Stimulated activated CD4-positive, alpha-beta T cell treated with anti-CD3 and anti-CD28 coated beads, TNF-alpha, amount 100 ng/mL, for 1 hour (primary cell): ENCODE measurements around the gene PTPN13.
"Not testable (repeated sequence)": the region's sequence is repeated elsewhere in the genome, so short reads cannot be mapped to it uniquely, and the experiment has no call there.

Experiments used
- DNase-seq, 3 donors: peaks; one replicate each; pipeline ENCODE4 v3.0.0-alpha.2; 2020; ENCODE audit warnings: low read depth in 3 of 3, low spot score in 1 of 3

PTPN13 gene

GRCh38 chr4:86688026-86688425 is 93.9 kb downstream of the PTPN13 start:
- no peak for DNase-seq

DNA sequence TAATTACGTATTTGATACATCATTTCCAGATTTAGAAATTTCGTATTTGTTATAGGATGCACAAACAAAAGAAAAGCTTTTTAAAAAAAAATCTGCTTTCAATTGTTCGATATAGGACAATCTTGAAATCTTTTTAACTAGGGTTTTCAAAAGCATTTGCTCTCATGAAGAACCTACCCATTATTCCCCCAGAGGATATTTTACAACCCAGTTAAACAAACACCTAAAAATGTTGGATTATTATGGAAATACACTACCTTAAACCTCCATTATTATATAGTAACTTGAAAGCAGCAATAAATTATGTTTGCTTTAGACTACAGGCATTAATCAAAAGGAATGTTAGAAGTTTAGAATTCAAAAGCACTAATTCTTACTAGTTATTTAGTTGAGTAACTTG is 110.5 kb downstream of the PTPN13 start:
- DNase-seq = no peak

GRCh38 chr4:86706923-86707597 is 112.9 kb downstream of the PTPN13 start:
- no peak for DNase-seq

GRCh38 chr4:86717651-86718050 is 123.5 kb downstream of the PTPN13 start:
- DNase-seq = no peak

- no peak for DNase-seq
These were observed 124.0 kb downstream of the PTPN13 start for GRCh38 chr4:86718152-86718551.

DNA sequence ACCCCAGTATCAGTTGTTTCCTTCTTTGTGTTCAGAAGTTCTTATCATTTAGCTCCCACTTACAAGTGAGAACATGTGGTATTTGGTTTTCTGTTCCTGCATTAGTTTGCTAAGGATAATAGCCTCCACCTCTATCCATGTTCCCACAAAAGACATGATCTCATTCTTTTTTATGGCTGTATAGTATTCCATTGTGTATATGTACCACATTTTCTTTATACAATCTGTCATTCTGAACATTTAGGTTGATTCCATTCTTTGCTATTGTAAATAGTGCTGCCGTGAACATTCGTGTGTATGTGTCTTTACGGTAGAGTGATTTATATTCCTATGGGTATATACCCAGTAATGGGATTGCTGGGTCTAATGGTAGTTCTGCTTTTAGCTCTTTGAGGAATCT is 125.0 kb downstream of the PTPN13 start:
- not testable (repeated sequence) for DNase-seq

- DNase-seq = no peak
These were observed 126.5 kb downstream of the PTPN13 start for GRCh38 chr4:86720508-86721068.

GRCh38 chr4:86721412-86721811 is 127.3 kb downstream of the PTPN13 start:
- DNase-seq = no peak

DNA sequence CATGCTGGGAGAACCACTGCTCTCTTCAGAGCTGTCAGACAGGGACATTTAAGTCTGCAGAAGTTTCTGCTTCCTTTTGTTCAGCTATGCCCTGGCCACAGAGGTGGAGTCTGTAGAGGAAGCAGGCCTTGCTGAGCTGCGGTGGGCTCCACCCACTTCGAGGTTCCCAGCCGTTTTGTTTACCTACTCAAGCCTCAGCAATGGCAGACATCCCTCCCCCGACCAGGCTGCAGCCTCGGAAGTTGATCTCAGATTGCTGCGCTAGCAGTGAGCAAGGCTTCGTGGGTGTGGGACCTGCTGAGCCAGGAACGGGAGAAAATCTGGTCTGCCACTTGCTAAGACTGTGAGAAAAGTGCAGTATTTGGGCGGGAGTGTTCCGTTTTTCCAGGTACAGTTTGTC is 136.2 kb downstream of the PTPN13 start:
- DNase-seq = no peak

- no peak for DNase-seq
These were observed 143.1 kb downstream of the PTPN13 start for GRCh38 chr4:86737244-86737643.

DNA sequence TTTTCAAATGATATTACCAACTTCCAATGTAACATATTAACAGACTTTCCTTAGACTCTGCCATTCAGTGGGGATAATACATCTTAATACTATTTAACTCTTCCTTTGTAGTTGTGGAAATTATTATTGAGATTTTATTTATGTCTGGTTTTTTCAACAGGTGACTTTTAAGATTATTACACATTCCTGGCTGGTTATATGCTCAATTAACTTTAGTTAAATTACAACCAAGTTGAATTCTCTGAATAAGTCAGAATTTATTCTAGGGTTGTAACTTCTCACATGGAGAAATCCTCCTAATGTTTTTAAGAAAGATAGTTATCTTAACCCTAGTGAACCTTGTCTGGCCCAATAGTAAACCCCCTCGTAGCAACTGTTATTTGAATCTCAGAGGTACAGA is 147.7 kb downstream of the PTPN13 start:
- no peak for DNase-seq

DNA sequence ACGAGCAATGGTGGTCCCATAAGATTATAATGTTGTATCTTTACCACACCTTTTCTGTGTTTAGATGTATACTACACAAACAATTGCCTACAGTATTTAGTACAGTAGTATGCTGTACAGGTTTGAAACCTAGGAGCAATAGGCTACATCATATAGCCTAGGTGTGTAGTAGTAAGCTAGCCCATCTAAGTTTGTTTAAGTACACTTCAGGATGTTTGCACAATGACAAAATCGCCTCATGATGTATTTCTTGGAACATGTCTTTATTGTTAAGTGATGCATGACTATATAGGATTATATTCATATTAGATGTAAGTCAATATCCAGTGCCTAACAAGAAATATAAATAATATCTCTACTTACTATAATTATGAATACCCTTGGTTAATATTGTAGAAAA is 150.5 kb downstream of the PTPN13 start:
- no peak for DNase-seq

DNA sequence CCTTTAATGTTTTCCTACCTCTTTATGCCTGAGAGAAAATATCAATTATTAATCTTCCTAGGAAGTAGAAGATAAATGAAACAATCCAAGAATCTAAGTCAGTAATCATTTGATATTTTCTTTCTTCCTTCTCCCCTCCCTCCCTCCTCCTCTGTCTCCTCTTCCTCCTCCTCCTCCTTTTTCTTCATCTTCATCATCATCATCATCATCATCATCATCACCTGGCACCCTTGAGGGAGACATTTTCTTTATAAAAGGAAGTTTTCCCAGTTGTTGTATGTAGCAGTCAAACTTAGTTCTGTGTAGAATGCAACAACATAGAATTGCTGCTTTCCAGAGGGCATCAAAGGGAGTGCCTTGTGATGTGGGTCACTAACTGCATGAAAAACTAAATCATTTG is 155.0 kb downstream of the PTPN13 start:
- no peak for DNase-seq

- no peak for DNase-seq
These were observed 161.3 kb downstream of the PTPN13 start for GRCh38 chr4:86755388-86755787.

- no peak for DNase-seq
These were observed 163.4 kb downstream of the PTPN13 start for GRCh38 chr4:86757468-86757867.

GRCh38 chr4:86759298-86759697 is 165.2 kb downstream of the PTPN13 start:
- no peak for DNase-seq

DNA sequence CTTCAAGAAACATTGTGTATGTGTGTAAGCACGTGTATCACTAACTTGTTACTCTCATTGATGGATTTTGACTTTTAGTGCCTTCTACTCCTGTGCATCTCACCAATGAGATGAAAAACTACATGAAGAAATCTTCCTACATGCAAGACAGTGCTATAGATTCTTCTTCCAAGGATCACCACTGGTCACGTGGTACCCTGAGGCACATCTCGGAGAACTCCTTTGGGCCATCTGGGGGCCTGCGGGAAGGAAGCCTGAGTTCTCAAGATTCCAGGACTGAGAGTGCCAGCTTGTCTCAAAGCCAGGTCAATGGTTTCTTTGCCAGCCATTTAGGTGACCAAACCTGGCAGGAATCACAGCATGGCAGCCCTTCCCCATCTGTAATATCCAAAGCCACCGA is 168.5 kb downstream of the PTPN13 start:
- no peak for DNase-seq

GRCh38 chr4:86769794-86770193 is 175.7 kb downstream of the PTPN13 start:
- DNase-seq = no peak

- DNase-seq = no peak
These were observed 177.0 kb downstream of the PTPN13 start for GRCh38 chr4:86771141-86771540.

DNA sequence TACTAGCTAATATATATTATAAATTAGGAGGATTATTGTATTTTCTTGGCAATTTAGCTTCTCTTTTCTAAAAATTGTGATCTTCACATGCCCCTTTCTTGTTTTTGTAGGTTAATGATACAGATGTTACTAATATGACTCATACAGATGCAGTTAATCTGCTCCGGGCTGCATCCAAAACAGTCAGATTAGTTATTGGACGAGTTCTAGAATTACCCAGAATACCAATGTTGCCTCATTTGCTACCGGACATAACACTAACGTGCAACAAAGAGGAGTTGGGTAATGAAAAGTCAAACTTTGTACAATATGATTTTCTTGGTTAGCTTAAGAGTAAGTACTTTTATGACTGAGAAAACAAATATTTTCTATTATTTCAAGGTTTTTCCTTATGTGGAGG is 180.9 kb downstream of the PTPN13 start:
- no peak for DNase-seq

DNA sequence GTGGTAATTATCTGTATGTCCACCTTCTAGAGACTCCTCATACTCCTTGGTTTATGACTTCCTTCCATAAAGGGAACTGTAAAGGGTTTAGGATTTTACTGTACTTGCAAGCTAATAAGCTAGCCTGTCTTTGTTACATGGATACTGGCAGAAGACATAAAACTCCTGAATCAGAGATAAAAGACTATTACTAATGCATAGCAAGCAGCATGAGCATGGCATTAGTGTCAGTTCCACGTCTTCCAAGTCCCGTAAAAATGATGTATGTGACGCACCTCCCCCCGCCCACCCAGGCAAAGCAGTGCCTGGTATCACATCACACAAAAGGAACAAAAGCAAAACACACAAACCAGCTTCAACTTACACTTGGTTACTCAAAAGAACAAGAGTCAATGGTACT is 184.1 kb downstream of the PTPN13 start:
- no peak for DNase-seq

GRCh38 chr4:86788826-86789225 is 194.7 kb downstream of the PTPN13 start:
- DNase-seq = no peak

- no peak for DNase-seq
These were observed 197.0 kb downstream of the PTPN13 start for GRCh38 chr4:86791126-86791525.
